Retina (tissue), 1 donor: ENCODE results near the gene DVL1.
A peak's percentile ranks its signal among the peaks of the same experiment; 100 is the strongest.

Experiments used
- DNase-seq: peaks from one replicate; pipeline ENCODE4 v3.0.0-alpha.2; 2016

The DVL1 gene

GRCh38 chr1:1340185-1340584 is 9.0 kb downstream of the DVL1 start:
- no peak for DNase-seq

- no peak for DNase-seq
Measured at GRCh38 chr1:1338278-1338677, 10.9 kb downstream of the DVL1 start.

GRCh38 chr1:1337793-1338147 is 11.4 kb downstream of the DVL1 start:
- DNase-seq = no peak

- no peak for DNase-seq
Measured at GRCh38 chr1:1336931-1337792, 12.1 kb downstream of the DVL1 start.

DNA sequence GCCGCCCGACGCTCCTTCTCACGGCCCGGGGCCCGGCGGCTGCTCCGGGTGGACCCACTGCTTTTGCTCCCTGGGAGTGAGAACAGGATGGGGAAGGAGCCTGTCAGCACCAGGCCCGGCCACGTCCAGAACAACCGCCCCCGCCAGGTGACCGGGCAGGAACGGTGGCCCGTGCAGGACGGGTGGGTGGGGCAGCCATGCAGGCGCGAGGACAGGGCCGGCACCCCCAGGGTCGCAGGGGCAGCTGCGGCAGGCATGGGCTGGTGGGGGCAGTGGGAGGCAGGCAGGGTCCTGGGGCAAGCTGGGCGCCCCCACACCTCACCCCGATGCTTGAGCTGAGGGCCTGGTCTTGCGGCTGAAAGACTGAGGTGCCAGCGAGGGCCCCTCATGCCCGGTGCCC is 12.8 kb downstream of the DVL1 start:
- DNase-seq = no peak

DNA sequence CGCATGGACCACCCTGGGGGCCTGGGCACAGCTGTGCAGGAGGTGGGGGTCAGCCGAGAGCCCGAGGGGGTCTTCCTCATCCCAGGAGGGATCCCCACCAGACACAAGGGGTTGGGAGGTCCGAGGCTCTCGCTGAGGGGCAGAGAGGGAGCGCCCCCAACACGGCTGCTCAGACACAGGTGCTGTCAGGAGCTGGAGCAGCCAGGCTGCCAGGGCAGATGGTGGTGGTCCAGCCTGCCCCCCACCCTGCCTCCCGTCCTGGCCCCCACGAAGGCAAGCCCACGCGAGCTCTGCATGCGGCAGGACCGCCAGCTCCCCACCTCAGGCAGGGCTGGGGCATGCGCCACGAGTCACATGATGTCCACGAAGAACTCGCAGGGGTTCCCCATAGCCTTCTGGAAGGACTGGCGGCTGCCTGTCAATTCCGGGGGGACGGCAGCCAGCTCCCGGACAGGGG is 13.4 kb downstream of the DVL1 start:
- no peak for DNase-seq

GRCh38 chr1:1335283-1335682 is 13.9 kb downstream of the DVL1 start:
- no peak for DNase-seq

GRCh38 chr1:1334835-1335234 is 14.4 kb downstream of the DVL1 start:
- no peak for DNase-seq

DNA sequence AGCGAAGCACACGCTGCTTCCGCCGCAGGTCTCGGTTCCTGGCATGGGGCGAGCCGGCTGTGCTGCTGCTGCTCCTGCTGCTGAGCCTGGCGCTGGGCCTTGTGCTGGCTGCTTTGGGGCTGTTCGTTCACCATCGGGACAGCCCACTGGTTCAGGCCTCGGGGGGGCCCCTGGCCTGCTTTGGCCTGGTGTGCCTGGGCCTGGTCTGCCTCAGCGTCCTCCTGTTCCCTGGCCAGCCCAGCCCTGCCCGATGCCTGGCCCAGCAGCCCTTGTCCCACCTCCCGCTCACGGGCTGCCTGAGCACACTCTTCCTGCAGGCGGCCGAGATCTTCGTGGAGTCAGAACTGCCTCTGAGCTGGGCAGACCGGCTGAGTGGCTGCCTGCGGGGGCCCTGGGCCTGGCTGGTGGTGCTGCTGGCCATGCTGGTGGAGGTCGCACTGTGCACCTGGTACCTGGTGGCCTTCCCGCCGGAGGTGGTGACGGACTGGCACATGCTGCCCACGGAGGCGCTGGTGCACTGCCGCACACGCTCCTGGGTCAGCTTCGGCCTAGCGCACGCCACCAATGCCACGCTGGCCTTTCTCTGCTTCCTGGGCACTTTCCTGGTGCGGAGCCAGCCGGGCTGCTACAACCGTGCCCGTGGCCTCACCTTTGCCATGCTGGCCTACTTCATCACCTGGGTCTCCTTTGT is 15.5 kb downstream of the DVL1 start:
- DNase-seq = no peak

- no peak for DNase-seq
Measured at GRCh38 chr1:1332774-1333480, 16.3 kb downstream of the DVL1 start.

DNA sequence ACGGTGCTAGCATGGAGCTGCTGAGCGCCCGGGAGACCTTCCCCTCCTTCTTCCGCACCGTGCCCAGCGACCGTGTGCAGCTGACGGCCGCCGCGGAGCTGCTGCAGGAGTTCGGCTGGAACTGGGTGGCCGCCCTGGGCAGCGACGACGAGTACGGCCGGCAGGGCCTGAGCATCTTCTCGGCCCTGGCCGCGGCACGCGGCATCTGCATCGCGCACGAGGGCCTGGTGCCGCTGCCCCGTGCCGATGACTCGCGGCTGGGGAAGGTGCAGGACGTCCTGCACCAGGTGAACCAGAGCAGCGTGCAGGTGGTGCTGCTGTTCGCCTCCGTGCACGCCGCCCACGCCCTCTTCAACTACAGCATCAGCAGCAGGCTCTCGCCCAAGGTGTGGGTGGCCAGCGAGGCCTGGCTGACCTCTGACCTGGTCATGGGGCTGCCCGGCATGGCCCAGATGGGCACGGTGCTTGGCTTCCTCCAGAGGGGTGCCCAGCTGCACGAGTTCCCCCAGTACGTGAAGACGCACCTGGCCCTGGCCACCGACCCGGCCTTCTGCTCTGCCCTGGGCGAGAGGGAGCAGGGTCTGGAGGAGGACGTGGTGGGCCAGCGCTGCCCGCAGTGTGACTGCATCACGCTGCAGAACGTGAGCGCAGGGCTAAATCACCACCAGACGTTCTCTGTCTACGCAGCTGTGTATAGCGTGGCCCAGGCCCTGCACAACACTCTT is 17.0 kb downstream of the DVL1 start:
- no peak for DNase-seq

DNA sequence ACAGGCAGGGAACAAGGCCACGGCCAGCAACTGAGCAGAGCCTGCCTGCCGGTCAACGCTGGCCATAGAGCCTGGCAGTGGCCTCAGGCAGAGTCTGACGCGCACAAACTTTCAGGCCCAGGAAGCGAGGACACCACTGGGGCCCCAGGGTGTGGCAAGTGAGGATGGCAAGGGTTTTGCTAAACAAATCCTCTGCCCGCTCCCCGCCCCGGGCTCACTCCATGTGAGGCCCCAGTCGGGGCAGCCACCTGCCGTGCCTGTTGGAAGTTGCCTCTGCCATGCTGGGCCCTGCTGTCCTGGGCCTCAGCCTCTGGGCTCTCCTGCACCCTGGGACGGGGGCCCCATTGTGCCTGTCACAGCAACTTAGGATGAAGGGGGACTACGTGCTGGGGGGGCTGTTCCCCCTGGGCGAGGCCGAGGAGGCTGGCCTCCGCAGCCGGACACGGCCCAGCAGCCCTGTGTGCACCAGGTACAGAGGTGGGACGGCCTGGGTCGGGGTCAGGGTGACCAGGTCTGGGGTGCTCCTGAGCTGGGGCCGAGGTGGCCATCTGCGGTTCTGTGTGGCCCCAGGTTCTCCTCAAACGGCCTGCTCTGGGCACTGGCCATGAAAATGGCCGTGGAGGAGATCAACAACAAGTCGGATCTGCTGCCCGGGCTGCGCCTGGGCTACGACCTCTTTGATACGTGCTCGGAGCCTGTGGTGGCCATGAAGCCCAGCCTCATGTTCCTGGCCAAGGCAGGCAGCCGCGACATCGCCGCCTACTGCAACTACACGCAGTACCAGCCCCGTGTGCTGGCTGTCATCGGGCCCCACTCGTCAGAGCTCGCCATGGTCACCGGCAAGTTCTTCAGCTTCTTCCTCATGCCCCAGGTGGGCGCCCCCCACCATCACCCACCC is 17.9 kb downstream of the DVL1 start, which contains the start of gene TAS1R3:
Gene TAS1R3, plus strand, starts transcription at position 213 of the 898 bp plus-strand sequence. Its CDS starts 66 bp downstream, at position 279.
- DNase-seq = peak; percentile 48

DNA sequence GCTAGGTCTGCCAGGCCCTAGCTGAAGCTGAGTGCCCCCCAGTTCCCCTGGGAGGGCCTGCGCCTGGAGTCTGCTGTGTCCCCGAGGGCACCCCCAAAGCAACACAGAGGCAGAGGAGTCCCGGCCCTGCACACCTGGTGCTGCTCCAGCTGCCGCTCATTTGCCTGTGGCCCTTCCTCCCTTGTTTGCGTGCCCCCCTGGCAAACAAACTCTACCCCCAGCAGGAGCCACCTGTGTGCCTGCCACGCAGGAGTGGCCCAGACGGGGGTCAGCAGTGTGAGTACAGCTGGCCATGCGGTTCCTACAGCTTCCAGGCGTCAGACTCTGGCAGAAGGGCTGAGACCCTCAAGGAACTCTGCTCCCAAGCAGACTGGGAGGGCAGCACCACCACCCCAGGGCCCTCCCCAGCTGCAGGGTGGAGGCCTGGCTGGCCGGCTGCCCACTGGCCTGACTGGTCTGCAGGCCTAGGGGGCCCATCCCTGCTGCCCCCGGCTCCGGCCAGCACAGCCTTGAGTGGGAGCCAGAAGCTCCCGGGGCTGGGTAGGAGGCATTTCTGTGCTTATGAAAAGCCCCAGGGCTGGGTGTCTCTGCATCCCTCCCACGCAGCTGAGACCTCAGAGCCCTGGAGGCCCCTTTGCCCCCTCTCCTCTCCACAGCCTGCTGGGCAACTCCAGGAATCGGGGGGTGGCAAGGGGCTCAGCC is 18.7 kb downstream of the DVL1 start:
- DNase-seq = no peak

DNA sequence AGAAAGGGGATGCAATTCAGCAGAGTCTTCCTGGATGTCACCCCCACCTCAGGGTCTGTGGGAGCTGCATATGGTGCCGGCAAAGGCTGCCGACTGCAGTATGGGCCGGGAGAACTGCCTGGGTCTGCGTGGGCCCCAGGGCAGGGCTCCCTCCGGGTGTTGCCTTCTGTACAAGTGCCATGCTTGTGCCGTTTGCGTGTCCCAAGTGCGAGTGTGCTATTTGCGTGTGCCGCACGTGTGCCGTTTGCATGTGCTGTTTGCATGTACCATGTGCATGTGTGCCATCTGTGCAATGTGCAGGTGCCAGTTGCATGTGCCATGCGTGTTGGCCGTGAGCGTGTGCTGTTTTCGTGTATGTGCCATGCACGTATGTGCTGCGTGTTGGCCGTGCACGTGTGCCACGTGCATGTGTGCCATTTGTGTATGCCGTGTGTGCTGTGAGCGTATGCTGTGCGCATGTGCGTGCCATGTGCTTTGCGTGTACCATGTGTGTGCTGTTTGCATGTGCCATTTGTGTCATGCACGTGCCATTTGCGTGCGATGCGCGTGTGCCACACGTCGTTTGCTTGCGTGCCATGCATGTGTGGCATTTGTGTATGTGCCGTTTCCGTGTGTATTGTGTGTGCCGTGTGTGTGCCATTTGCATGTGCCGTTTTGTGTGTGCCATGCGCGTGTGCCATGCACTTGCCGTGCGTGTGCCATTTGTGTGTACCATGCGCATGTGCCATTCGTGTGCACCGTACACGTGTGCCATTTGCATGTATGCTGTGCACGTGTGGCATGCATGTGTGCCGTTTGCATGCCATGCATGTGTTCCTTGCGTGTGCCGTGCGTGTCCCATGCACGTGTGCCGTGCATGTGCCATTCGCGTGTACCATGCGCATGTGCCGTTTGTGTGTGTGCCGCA is 19.7 kb downstream of the DVL1 start:
- no peak for DNase-seq

DNA sequence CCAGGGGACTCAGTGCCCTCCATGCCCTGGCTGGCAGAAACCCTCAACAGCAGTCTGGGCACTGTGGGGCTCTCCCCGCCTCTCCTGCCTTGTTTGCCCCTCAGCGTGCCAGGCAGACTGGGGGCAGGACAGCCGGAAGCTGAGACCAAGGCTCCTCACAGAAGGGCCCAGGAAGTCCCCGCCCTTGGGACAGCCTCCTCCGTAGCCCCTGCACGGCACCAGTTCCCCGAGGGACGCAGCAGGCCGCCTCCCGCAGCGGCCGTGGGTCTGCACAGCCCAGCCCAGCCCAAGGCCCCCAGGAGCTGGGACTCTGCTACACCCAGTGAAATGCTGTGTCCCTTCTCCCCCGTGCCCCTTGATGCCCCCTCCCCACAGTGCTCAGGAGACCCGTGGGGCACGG is 21.0 kb downstream of the DVL1 start:
- DNase-seq = no peak

GRCh38 chr1:1327291-1327690 is 21.9 kb downstream of the DVL1 start:
- DNase-seq = no peak

- DNase-seq = no peak
Measured at GRCh38 chr1:1326075-1326605, 23.1 kb downstream of the DVL1 start.

- no peak for DNase-seq
Measured at GRCh38 chr1:1325288-1326074, 23.7 kb downstream of the DVL1 start.
